ENCODE measurements around the gene SYCE3. TPM values are rescaled to one million over a fixed set of nuclear protein-coding genes. Genes with fewer than 3 reads are reported as not detected.

Gene SYCE3
- total and polyA plus RNA-seq, 2 donors (not counting 3 experiments of a cell fraction or from before 2014, with no cell fraction given), result not detected

DNA sequence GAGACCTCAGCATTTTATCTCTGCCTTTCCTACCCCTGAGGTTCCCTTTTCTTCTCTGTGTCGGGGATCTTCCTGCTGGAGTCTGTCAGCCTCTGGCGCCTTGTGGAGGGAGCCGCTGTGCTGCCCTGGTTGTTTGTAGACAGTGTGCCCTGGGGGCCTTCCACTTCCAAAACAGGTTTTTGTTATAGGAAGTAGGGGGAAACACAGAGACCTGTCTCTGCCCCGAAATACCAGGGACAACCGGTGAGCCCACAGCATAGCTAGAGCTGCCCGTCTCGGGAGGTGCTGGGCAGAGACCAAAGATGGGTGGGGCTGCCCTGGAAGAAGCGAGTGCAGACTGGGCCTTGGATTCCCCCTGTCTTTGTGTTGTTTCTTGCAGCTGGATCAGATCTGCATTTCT is 46.7 kb downstream of the SYCE3 start:
- BruUV-seq (replicated peaks), result no TSS peak
- intact Hi-C loops (cut with micrococcal nuclease), result no loop called here

More for the DNA sequence above, 46.7 kb downstream of the SYCE3 start:
- H3K4me1 ChIP-seq (ENCODE audit: control insufficient read depth, extremely low read depth, insufficient read depth, low read length), result peaks cover 3% of the 10 kb centered on the region
- peaks cover 16% of the 10 kb centered on the region for H3K79me2 ChIP-seq (ENCODE audit: control insufficient read depth, insufficient read depth, low read length)
- H3K9me1 ChIP-seq (replicated peaks; ENCODE audit: control insufficient read depth, extremely low read depth, insufficient read depth, low read length), result no peaks in the 10 kb centered on the region
- H3K9me3 ChIP-seq (replicated peaks; ENCODE audit: control insufficient read depth, insufficient read depth, low read length), result no peaks in the 10 kb centered on the region
- H3K36me3 ChIP-seq (ENCODE audit: control insufficient read depth in 2 of 2, extremely low read depth in 1 of 2, insufficient read depth in 2 of 2, low read length in 2 of 2), result peaks cover 0 to 5% of the 10 kb centered on the region in 2 experiments
- H3K9ac ChIP-seq (replicated peaks; ENCODE audit: extremely low read depth, insufficient read depth, low read length), result no peak overlapping the region
- POLR2A ChIA-PET, result no interaction called here
- CTCF ChIA-PET, result interaction anchor here (3.0 kb wide), 1 partner anchor 9 kb away, joined by 23 read pairs; the partner anchor contains the start of gene SCO2
- FAIRE-seq, result no peak
- no peak overlapping the region for H3K4me2 ChIP-seq (ENCODE audit: insufficient read depth, low read length)
- no peaks in the 10 kb centered on the region for H4K20me1 ChIP-seq (replicated peaks; ENCODE audit: control insufficient read depth, extremely low read depth, insufficient read depth, low read length)
- H3K4me3 ChIP-seq (replicated peaks in 1 of 3; ENCODE audit: insufficient read depth in 1 of 3, low read depth in 1 of 3, low read length in 3 of 3), result no peak overlapping the region
- no peaks in the 10 kb centered on the region for H3K27me3 ChIP-seq (ENCODE audit: control insufficient read depth in 2 of 2, insufficient read depth in 2 of 2, low read length in 2 of 2)
- TF ChIP-seq FOS (IDR thresholded peaks at IDR 0.05; ENCODE audit: borderline replicate concordance, insufficient read depth, low read length) (no peak), CTCF (IDR thresholded peaks at IDR 0.05; ENCODE audit: extremely low read depth in 1 of 2, insufficient read depth in 1 of 2, low read depth in 1 of 2, low read length in 2 of 2) (no peak), MYC (IDR thresholded peaks at IDR 0.05; ENCODE audit: low read depth, low read length) (no peak), EZH2 (IDR thresholded peaks at IDR 0.05; ENCODE audit: borderline replicate concordance, low read depth, low read length, severe bottlenecking) (no peak), GATA2 (IDR thresholded peaks at IDR 0.05; ENCODE audit: insufficient read depth, insufficient read length, low read depth, low read length) (no peak), JUN (IDR thresholded peaks at IDR 0.05; ENCODE audit: borderline replicate concordance, insufficient read depth, insufficient read length, low read depth) (no peak)
- H2AFZ ChIP-seq (ENCODE audit: low read depth, low read length), result no peak overlapping the region
- no peak overlapping the region for H3K27ac ChIP-seq (ENCODE audit: insufficient read depth, low read depth, low read length)
- dilution Hi-C loops (cut with MboI; ENCODE audit: extremely low pct_ligation_motif_present, low sequenced_read_pairs), result no loop called here
- no peak for DNase-seq (ENCODE audit: low read depth, low spot score)
